GM12878 (cell line): ENCODE measurements around the gene LHFPL3. TPM values are rescaled to one million over a fixed set of nuclear protein-coding genes. Genes with fewer than 3 reads are reported as not detected.
A peak's percentile ranks its signal among the peaks of the same experiment; 100 is the strongest.

Experiments
- ATAC-seq: fragments of 200-7000 bp; cut with Tn5 transposase; 3 replicates; pipeline ENCODE4 v1.9.1; 2020; ENCODE audit warnings: mild to moderate bottlenecking, moderate library complexity
- BruUV-seq: library from RNA; stranded (reverse); fragments of 400-500 nt; replicated peaks from 2 replicates; lab custom pipeline; 2021; lab: Mats Ljungman, UMichigan
- CTCF ChIA-PET: fragments of 300-600 bp; sonication (Branson Sonifier 250); formaldehyde crosslinking; extraction: SDS; loops from one replicate; lab custom pipeline; 2021; ENCODE audit warnings: inconsistent platforms; lab: Yijun Ruan, JAX
- POLR2A ChIA-PET: fragments of 350-600 bp; formaldehyde crosslinking; extraction: SDS; loops from one replicate; lab custom pipeline; 2021; ENCODE audit warnings: inconsistent platforms; lab: Charles Lee
- RAD21 ChIA-PET: fragments of 300-600 bp; sonication (Branson Sonifier 250); formaldehyde crosslinking; loops from one replicate; lab custom pipeline; 2023; ENCODE audit warnings: antibody characterized with exemption; ENCODE audit not compliant: unreplicated experiment; lab: Charles Lee
- SMC1A ChIA-PET: fragments of 300-600 bp; sonication (Branson Sonifier 250); formaldehyde crosslinking; loops from one replicate; lab custom pipeline; 2023; ENCODE audit not compliant: unreplicated experiment, uncharacterized antibody; lab: Charles Lee
- DNase-seq: peaks from one replicate; pipeline ENCODE4 v3.0.0-alpha.2; 2011; ENCODE audit warnings: low read depth, low spot score
- FAIRE-seq: peaks from 3 replicates; lab custom pipeline; 2011; peaks lifted over from hg19 to GRCh38; lab: Jason Lieb, UNC
- H2AFZ ChIP-seq: 2 replicates; pipeline ENCODE4 v1.6.0; 2011; ENCODE audit warnings: low read depth, low read length, control low read depth; ENCODE audit not compliant: control insufficient read depth
- H3K27ac ChIP-seq: 2 replicates; pipeline ENCODE4 v1.5.1; 2011; ENCODE audit warnings: control low read depth; ENCODE audit not compliant: control insufficient read depth, insufficient read depth
- H3K27me3 ChIP-seq, 2 experiments: replicated peaks in 1 of 2; 2 replicates each; pipeline versions ENCODE4 v1.6.0 to v1.6.1; 2011; ENCODE audit warnings: low read length in 1 of 2; ENCODE audit not compliant: control insufficient read depth in 2 of 2, insufficient read depth in 2 of 2
- H3K36me3 ChIP-seq, 2 experiments: 2 replicates each; pipeline ENCODE4 v1.5.1; 2011; ENCODE audit warnings: low read length in 1 of 2; ENCODE audit not compliant: control insufficient read depth in 2 of 2, insufficient read depth in 2 of 2
- H3K4me1 ChIP-seq: 2 replicates; pipeline ENCODE4 v1.6.1; 2011; ENCODE audit warnings: mild to moderate bottlenecking, low read length, moderate library complexity, mixed read lengths; ENCODE audit not compliant: control insufficient read depth, insufficient read depth
- H3K4me2 ChIP-seq: 2 replicates; pipeline ENCODE4 v1.6.0; 2011; ENCODE audit warnings: control low read depth; ENCODE audit not compliant: control insufficient read depth, insufficient read depth
- H3K4me3 ChIP-seq: fragments of 200-600 bp; sonication (generic); 2 replicates; pipeline ENCODE4 v1.5.1; 2016
- H3K79me2 ChIP-seq: 2 replicates; pipeline ENCODE4 v1.6.0; 2011; ENCODE audit warnings: low read length; ENCODE audit not compliant: control insufficient read depth, insufficient read depth
- H3K9ac ChIP-seq: 2 replicates; pipeline ENCODE4 v1.8.0; 2011; ENCODE audit warnings: low read length, control low read depth, mixed read lengths; ENCODE audit not compliant: control insufficient read depth, insufficient read depth
- H3K9me3 ChIP-seq: replicated peaks from 3 replicates; pipeline ENCODE4 v1.5.1; 2011; ENCODE audit warnings: mild to moderate bottlenecking, low read length; ENCODE audit not compliant: control insufficient read depth, insufficient read depth
- H4K20me1 ChIP-seq: 2 replicates; pipeline ENCODE4 v1.6.0; 2011; ENCODE audit not compliant: control insufficient read depth, insufficient read depth
- BHLHE40 ChIP-seq, 2 experiments: fragments of 450-650 bp in 1 of 2; IDR thresholded peaks; 2 replicates each; pipeline ENCODE4 v1.6.1; 2011 to 2017; ENCODE audit warnings: low read depth in 2 of 2, borderline replicate concordance in 1 of 2, improper control_type of control experiment in 1 of 2, low read length in 1 of 2, mild to moderate bottlenecking in 1 of 2
- NR2C2 ChIP-seq: IDR thresholded peaks from 2 replicates; pipeline ENCODE4 v1.6.1; 2011; ENCODE audit warnings: borderline replicate concordance, low read depth; ENCODE audit not compliant: control insufficient read depth, insufficient read length
- SPI1 ChIP-seq: IDR thresholded peaks from 2 replicates; pipeline ENCODE4 v1.6.1; 2011; ENCODE audit warnings: low read depth, mild to moderate bottlenecking, low read length, moderate library complexity, borderline replicate concordance; ENCODE audit not compliant: insufficient read depth
- TCF7 ChIP-seq: IDR thresholded peaks from 2 replicates; pipeline ENCODE4 v1.6.1; 2014; ENCODE audit warnings: antibody characterized with exemption, borderline replicate concordance
- YBX1 ChIP-seq: fragments of 450-650 bp; IDR thresholded peaks from 2 replicates; pipeline ENCODE4 v1.6.1; 2016; ENCODE audit warnings: antibody characterized with exemption
- WGBS: methylation state at CpG from one replicate; pipeline ENCODE4 v1.1.6; 2016; ENCODE audit warnings: low lambda C conversion rate; ENCODE audit not compliant: insufficient replicate concordance, insufficient coverage; ENCODE audit errors: missing lambda C conversion rate; 5-methylcytosine and 5-hydroxymethylcytosine counted together
- in situ Hi-C: fragments of 300-500 bp; cut with MboI; formaldehyde crosslinking; loops from 9 replicates; pipeline ENCODE4 v1.14.3; 2018; ENCODE audit warnings: mixed read lengths
- intact Hi-C: fragments of 100-400 bp; cut with micrococcal nuclease; formaldehyde crosslinking; loops from one replicate; pipeline ENCODE4 v1.14.2; 2022; ENCODE audit not compliant: unreplicated experiment
- polyA plus RNA-seq, 11 experiments: library from polyadenylated mRNA; depleted of rRNA in 4 of 11; unstranded in 6 of 11; stranded (reverse) in 5 of 11; fragments of >200 nt; fragmentation: Nextera tagmentation in 4 of 11; fragmentation: Illumina TruSeq in 1 of 11; extraction: Ambion mirVana in 4 of 11; extraction: Trizol in 1 of 11; gene quantifications; 1 replicate in 1 of 11; 2 replicates in 10 of 11; pipeline versions ENCODE4 v1.2.1 to v1.2.3, GENCODE V29; 2011 to 2016; ENCODE audit warnings: inconsistent platforms in 2 of 11, missing spikeins in 2 of 11, low read depth in 1 of 11
- total RNA-seq, 4 experiments: library from RNA; depleted of rRNA in 3 of 4; stranded (reverse); fragments of >200 nt in 3 of 4; fragmentation: Illumina TruSeq in 1 of 4; extraction: Trizol in 1 of 4; gene quantifications; 2 replicates each; pipeline versions ENCODE4 v1.2.1 to v1.2.3, GENCODE V29; 2013 to 2021

LHFPL3 gene
- total and polyA plus RNA-seq, 10 of the 15 experiments (the other 5 are each of a cell fraction or from before 2014, with no cell fraction given) = 0.09 TPM; not detected in 9

DNA sequence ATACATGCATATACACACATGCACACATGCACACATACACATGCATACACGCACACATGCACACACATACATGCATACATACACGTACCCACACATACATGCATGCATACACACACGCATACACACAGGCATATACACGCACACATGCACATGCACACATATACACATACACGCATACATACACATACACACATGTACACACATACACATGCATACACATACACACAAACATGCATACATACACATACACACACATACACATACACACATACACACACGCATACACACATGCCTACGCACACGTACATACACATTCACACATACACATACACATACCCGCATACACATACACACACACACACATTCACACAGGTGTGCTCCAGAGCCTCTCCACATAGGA is 604.6 kb downstream of the LHFPL3 start:
- no peak overlapping the region for H3K9ac ChIP-seq
- FAIRE-seq = peak; percentile 7
- RAD21 ChIA-PET = no interaction called here

DNA sequence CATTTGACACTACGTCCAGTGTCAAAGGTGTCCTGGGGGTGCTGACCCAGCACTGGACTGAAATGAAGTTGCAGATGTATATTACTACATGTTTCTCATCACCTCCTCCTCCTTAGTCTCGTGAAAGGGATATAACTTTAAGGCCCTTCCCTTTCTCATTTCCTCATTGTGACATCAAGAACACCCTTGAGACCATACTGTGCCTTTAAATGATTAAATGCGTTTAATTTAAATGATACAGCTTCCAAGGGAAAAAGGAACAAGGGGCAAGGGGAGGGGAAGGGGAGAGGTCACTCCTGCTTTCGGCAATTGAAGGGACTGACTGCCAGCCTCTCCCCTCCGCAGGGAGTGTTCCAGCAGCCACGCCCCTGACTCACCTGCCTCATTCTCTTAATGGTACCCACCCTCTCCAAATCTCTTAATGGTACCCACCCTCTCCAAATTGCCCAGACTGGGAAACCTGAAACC is 605.2 kb downstream of the LHFPL3 start:
- no peaks in the 10 kb centered on the region for H3K79me2 ChIP-seq
- H3K4me3 ChIP-seq = no peak overlapping the region
- TF ChIP-seq TCF7 (no peak), SPI1 (peak; percentile 40; the same call in 1 of the 2 replicates), BHLHE40 (IDR thresholded peaks at IDR 0.05; ENCODE audit: borderline replicate concordance in 1 of 2, low read depth in 2 of 2, low read length in 1 of 2) (peak; percentile 12 to 27; a peak in 1 of 4 replicates)
- TF ChIP-seq, all 136 proteins: peak for 2
- no TSS peak for BruUV-seq
- no peaks in the 10 kb centered on the region for H3K36me3 ChIP-seq
- ChIA-PET SMC1A (no interaction called here), POLR2A (interaction anchor here (0.9 kb wide), 1 partner anchor 47 kb away, joined by 3 read pairs; no protein-coding TSS in a partner anchor), CTCF (no interaction called here), RAD21 (no interaction called here)
- no peak overlapping the region for H2AFZ ChIP-seq
- H3K9me3 ChIP-seq = no peaks in the 10 kb centered on the region
- peak; percentile 65 for ATAC-seq
- no peak overlapping the region for H3K9ac ChIP-seq
- intact Hi-C loops (no loop called here), in situ Hi-C loops (no loop called here)
- H4K20me1 ChIP-seq = no peaks in the 10 kb centered on the region
- H3K4me1 ChIP-seq = no peaks in the 10 kb centered on the region
- no peak for FAIRE-seq
- no peak overlapping the region for H3K27ac ChIP-seq
- H3K4me2 ChIP-seq = no peak overlapping the region
- no peaks in the 10 kb centered on the region for H3K27me3 ChIP-seq
- 55% methylated on average over 4 of the region's 6 CpGs for WGBS
- DNase-seq = no peak

More for the DNA sequence above, 604.6 kb downstream of the LHFPL3 start:
- 97% methylated on average over 9 of the region's 9 CpGs for WGBS
- no TSS peak for BruUV-seq
- ChIA-PET POLR2A (interaction anchor here (0.9 kb wide), 1 partner anchor 48 kb away, joined by 3 read pairs; no protein-coding TSS in a partner anchor), CTCF (no interaction called here), SMC1A (interaction anchor here (1.0 to 4.3 kb wide), 2 partner anchors 15 to 50 kb away, joined by 3 to 32 read pairs; no protein-coding TSS in a partner anchor)
- H4K20me1 ChIP-seq = no peaks in the 10 kb centered on the region
- no peak for DNase-seq
- H3K27me3 ChIP-seq = no peaks in the 10 kb centered on the region
- no peak for ATAC-seq
- in situ Hi-C loops (no loop called here), intact Hi-C loops (no loop called here)
- H3K4me1 ChIP-seq = no peaks in the 10 kb centered on the region
- H3K27ac ChIP-seq = no peak overlapping the region
- H3K4me2 ChIP-seq = no peak overlapping the region
- no peak overlapping the region for H2AFZ ChIP-seq
- H3K36me3 ChIP-seq = no peaks in the 10 kb centered on the region
- no peak overlapping the region for H3K4me3 ChIP-seq
- H3K79me2 ChIP-seq = no peaks in the 10 kb centered on the region
- TF ChIP-seq YBX1 (no peak), NR2C2 (peak; percentile 59)
- no peaks in the 10 kb centered on the region for H3K9me3 ChIP-seq
